Lower leg skin (tissue), 3 donors: Measurements from ENCODE around the gene C10orf120.

Experiments
- CTCF ChIP-seq, 3 donors: fragments of 450-650 bp; IDR thresholded peaks; one replicate each; pipeline ENCODE4 v1.5.1; 2016; ENCODE audit warnings: antibody characterized with exemption in 3 of 3, mild to moderate bottlenecking in 3 of 3, moderate library complexity in 2 of 3
- POLR2A ChIP-seq, 2 donors: fragments of 450-650 bp; IDR thresholded peaks; one replicate each; pipeline ENCODE4 v1.6.1; 2016 to 2017; ENCODE audit warnings: antibody characterized with exemption in 2 of 2, mild to moderate bottlenecking in 1 of 2, moderate library complexity in 1 of 2

- TF ChIP-seq CTCF (IDR thresholded peaks at IDR 0.05) (no peak), POLR2A (IDR thresholded peaks at IDR 0.05) (no peak)
Observed at GRCh38 chr10:122703483-122704448, 4.1 kb upstream of the C10orf120 start.
